Measurements from ENCODE around the gene RNASE11. TPM values are rescaled to one million over a fixed set of nuclear protein-coding genes. Genes with fewer than 3 reads are reported as not detected.

The RNASE11 gene
- polyA plus RNA-seq, 3 donors: not detected

GRCh38 chr14:20557212-20557542 is 30.6 kb downstream of the RNASE11 start:
- Histone ChIP-seq H3K4me2 (replicated peaks; ENCODE audit: extremely low read depth, low read length, poor library complexity, severe bottlenecking) (no peak overlapping the region), H3K9me3 (replicated peaks in 1 of 2; ENCODE audit: control insufficient read depth in 1 of 2, insufficient read depth in 1 of 2, low read length in 2 of 2) (no peaks in the 10 kb centered on the region), H3K4me3 (replicated peaks in 1 of 3; ENCODE audit: low read depth in 2 of 3, low read length in 3 of 3) (no peak overlapping the region), H3K27me3 (ENCODE audit: control insufficient read depth in 2 of 2, insufficient read depth in 2 of 2, low read length in 2 of 2) (no peaks in the 10 kb centered on the region), H3K36me3 (replicated peaks in 1 of 2; ENCODE audit: control insufficient read depth in 1 of 2, insufficient read depth in 2 of 2, low read length in 2 of 2) (no peaks in the 10 kb centered on the region), H2AFZ (ENCODE audit: insufficient read depth, low read depth, low read length, poor library complexity, severe bottlenecking) (peak overlapping the region; percentile 37), H3K27ac (ENCODE audit: low read depth in 1 of 2, low read length in 2 of 2) (no peak overlapping the region), H3K79me2 (ENCODE audit: insufficient read depth, low read length) (no peaks in the 10 kb centered on the region), H4K20me1 (ENCODE audit: insufficient read depth, low read length) (no peaks in the 10 kb centered on the region), H3K9ac (ENCODE audit: insufficient read depth, low read length, poor library complexity, severe bottlenecking) (no peak overlapping the region), H3K4me1 (ENCODE audit: control insufficient read depth in 1 of 2, insufficient read depth in 2 of 2, low read length in 2 of 2) (peaks cover 9 to 16% of the 10 kb centered on the region in 2 donors)
- peaks cover 0 to 2% (median 0%) of the 10 kb centered on the region in 3 donors for H3K27me3 Mint-ChIP-seq (ENCODE audit: low read depth in 3 of 3)
- no peak for TF ChIP-seq CTCF (IDR thresholded peaks at IDR 0.05)
- WGBS (ENCODE audit: insufficient coverage): no CpG with 5 or more reads among the region's 2 CpGs
- no peaks in the 10 kb centered on the region for H3K9me3 Mint-ChIP-seq
- H3K27ac Mint-ChIP-seq: no peak overlapping the region
- H3K36me3 Mint-ChIP-seq: no peaks in the 10 kb centered on the region
- intact Hi-C loops (cut with micrococcal nuclease): no loop called here
- no peak for DNase-seq
- H3K4me3 Mint-ChIP-seq: no peak overlapping the region
- H3K4me1 Mint-ChIP-seq: peaks cover 18% of the 10 kb centered on the region

GRCh38 chr14:20556500-20557211 is 31.1 kb downstream of the RNASE11 start:
- Histone ChIP-seq H3K36me3 (replicated peaks in 1 of 2; ENCODE audit: control insufficient read depth in 1 of 2, insufficient read depth in 2 of 2, low read length in 2 of 2) (no peaks in the 10 kb centered on the region), H3K27ac (ENCODE audit: low read depth in 1 of 2, low read length in 2 of 2) (no peak overlapping the region), H3K4me1 (ENCODE audit: control insufficient read depth in 1 of 2, insufficient read depth in 2 of 2, low read length in 2 of 2) (peaks cover 9 to 16% of the 10 kb centered on the region in 2 donors), H3K9ac (ENCODE audit: insufficient read depth, low read length, poor library complexity, severe bottlenecking) (no peak overlapping the region), H3K4me2 (replicated peaks; ENCODE audit: extremely low read depth, low read length, poor library complexity, severe bottlenecking) (no peak overlapping the region), H2AFZ (ENCODE audit: insufficient read depth, low read depth, low read length, poor library complexity, severe bottlenecking) (peak overlapping the region; percentile 37), H3K4me3 (replicated peaks in 1 of 3; ENCODE audit: low read depth in 2 of 3, low read length in 3 of 3) (no peak overlapping the region), H4K20me1 (ENCODE audit: insufficient read depth, low read length) (no peaks in the 10 kb centered on the region), H3K79me2 (ENCODE audit: insufficient read depth, low read length) (no peaks in the 10 kb centered on the region), H3K9me3 (replicated peaks in 1 of 2; ENCODE audit: control insufficient read depth in 1 of 2, insufficient read depth in 1 of 2, low read length in 2 of 2) (no peaks in the 10 kb centered on the region), H3K27me3 (ENCODE audit: control insufficient read depth in 2 of 2, insufficient read depth in 2 of 2, low read length in 2 of 2) (no peaks in the 10 kb centered on the region)
- TF ChIP-seq CTCF (IDR thresholded peaks at IDR 0.05): no peak
- Mint-ChIP-seq H3K4me1 (peaks cover 18% of the 10 kb centered on the region), H3K36me3 (no peaks in the 10 kb centered on the region), H3K9me3 (no peaks in the 10 kb centered on the region), H3K4me3 (no peak overlapping the region), H3K27me3 (ENCODE audit: low read depth in 3 of 3) (no peaks in the 10 kb centered on the region), H3K27ac (peak overlapping the region in 1 of 7 donors; percentile 11)
- no CpG with 5 or more reads among the region's 11 CpGs for WGBS (ENCODE audit: insufficient coverage)
- DNase-seq: peak; percentile 6 to 34 (median 11)
- intact Hi-C loops (cut with micrococcal nuclease): no loop called here

Measured in CD14-positive monocyte (primary cell).